ENCODE measurements around the gene LAMP5. TPM values are rescaled to one million over a fixed set of nuclear protein-coding genes. Genes with fewer than 3 reads are reported as not detected.

The LAMP5 gene
- total and polyA plus RNA-seq, 2 of the 13 experiments (the other 11 are each of a cell fraction or from before 2014, with no cell fraction given), result not detected

GRCh38 chr20:9506280-9506821 is 8.0 kb upstream of the LAMP5 start (continued):
- TF ChIP-seq PLSCR1 (CRISPR knock-in tag; IDR thresholded peaks at IDR 0.05; ENCODE audit: borderline replicate concordance), result no peak
- TF ChIP-seq CBX1 (IDR thresholded peaks at IDR 0.05; ENCODE audit: low read depth), result no peak
- TF ChIP-seq ZNF724P (CRISPR knock-in tag; IDR thresholded peaks at IDR 0.05; ENCODE audit: borderline replicate concordance), result no peak

- intact Hi-C loops (cut with micrococcal nuclease; ENCODE audit: unreplicated experiment), result no loop called here
- POLR2A ChIA-PET, result no interaction called here
- ATAC-seq (no peak), DNase-seq (ENCODE audit: low spot score) (no peak), FAIRE-seq (no peak)
- no peaks in the 10 kb centered on the region for H3K36me3 ChIP-seq (replicated peaks in 1 of 2; ENCODE audit: control insufficient read depth in 1 of 2, insufficient read depth in 2 of 2, low read length in 2 of 2)
- 35% methylated on average over 31 of the region's 31 CpGs for WGBS (ENCODE audit: low lambda C conversion rate)
- CTCF ChIA-PET (ENCODE audit: low intra/inter-chr PET ratio, low total read pairs), result no interaction called here
- no peak overlapping the region for H2AFZ ChIP-seq (ENCODE audit: low read length)
- H4K20me1 ChIP-seq (ENCODE audit: insufficient read depth, low read length), result no peaks in the 10 kb centered on the region
- no peak overlapping the region for H3K9ac ChIP-seq (ENCODE audit: insufficient read depth, low read depth, low read length)
- H3K4me1 ChIP-seq (ENCODE audit: insufficient read depth, low read length), result no peaks in the 10 kb centered on the region
- BruUV-seq (replicated peaks), result no TSS peak
- H3K27ac ChIP-seq (ENCODE audit: extremely low read length, insufficient read depth, low read length), result no peak overlapping the region
- in situ Hi-C loops (cut with HindIII; ENCODE audit: extremely low pct_ligation_motif_present, low pct_unique_long_range_greater_than_20kb), result no loop called here
- no peak overlapping the region for H3K4me2 ChIP-seq (ENCODE audit: low read depth, low read length)
- no peaks in the 10 kb centered on the region for H3K9me3 ChIP-seq (ENCODE audit: low read length)
- peaks cover 5 to 58% of the 10 kb centered on the region in 2 experiments for H3K27me3 ChIP-seq (ENCODE audit: control insufficient read depth in 1 of 2, insufficient read depth in 2 of 2, low read length in 2 of 2)
- no peaks in the 10 kb centered on the region for H3K79me2 ChIP-seq (ENCODE audit: insufficient read depth, low read length)
- no peak overlapping the region for H3K4me3 ChIP-seq (replicated peaks in 1 of 3; ENCODE audit: insufficient read depth in 1 of 3, low read depth in 2 of 3, low read length in 3 of 3)
- TF ChIP-seq SP2 (CRISPR knock-in tag; IDR thresholded peaks at IDR 0.05) (no peak), NFATC3 (CRISPR knock-in tag; IDR thresholded peaks at IDR 0.05) (no peak), TFAP4 (IDR thresholded peaks at IDR 0.05; ENCODE audit: borderline replicate concordance, low read depth) (no peak), TRIM22 (IDR thresholded peaks at IDR 0.05) (no peak), ZNF362 (CRISPR knock-in tag; IDR thresholded peaks at IDR 0.05; ENCODE audit: borderline replicate concordance) (no peak), ZBTB25 (CRISPR knock-in tag; IDR thresholded peaks at IDR 0.05) (no peak), GZF1 (CRISPR knock-in tag; IDR thresholded peaks at IDR 0.05) (no peak), ZNF569 (CRISPR knock-in tag; IDR thresholded peaks at IDR 0.05; ENCODE audit: borderline replicate concordance) (no peak), HOXA7 (CRISPR knock-in tag; IDR thresholded peaks at IDR 0.05) (no peak), ZFP41 (CRISPR knock-in tag; IDR thresholded peaks at IDR 0.05; ENCODE audit: borderline replicate concordance) (no peak), FOSL1 (CRISPR knock-in tag; IDR thresholded peaks at IDR 0.05; ENCODE audit: borderline replicate concordance) (no peak), ZHX1 (CRISPR knock-in tag; IDR thresholded peaks at IDR 0.05; ENCODE audit: low read depth) (no peak)
These were observed 7.4 kb upstream of the LAMP5 start for GRCh38 chr20:9506964-9507369.
